Stomach smooth muscle (tissue), 2 donors: Measurements from ENCODE around the gene NTNG1.

Source experiments
- H3K27ac ChIP-seq: one replicate; pipeline ENCODE4 v1.7.0; 2013; ENCODE audit warnings: mild to moderate bottlenecking, low read length, inconsistent platforms
- H3K27me3 ChIP-seq, 2 donors: one replicate each; pipeline ENCODE4 v1.7.0; 2013; ENCODE audit warnings: low read length in 2 of 2; ENCODE audit not compliant: insufficient read depth in 2 of 2, control insufficient read depth in 1 of 2
- H3K36me3 ChIP-seq, 2 donors: one replicate each; pipeline ENCODE4 v1.7.0; 2013; ENCODE audit warnings: low read length in 2 of 2; ENCODE audit not compliant: control insufficient read depth in 2 of 2, insufficient read depth in 2 of 2
- H3K4me1 ChIP-seq: one replicate; pipeline ENCODE4 v1.7.0; 2013; ENCODE audit warnings: low read length; ENCODE audit not compliant: control insufficient read depth, insufficient read depth
- H3K4me3 ChIP-seq, 2 donors: one replicate each; pipeline ENCODE4 v1.7.0; 2013; ENCODE audit warnings: low read length in 2 of 2
- H3K9ac ChIP-seq, 2 donors: one replicate each; pipeline ENCODE4 v1.7.0; 2013; ENCODE audit warnings: low read length in 2 of 2, mild to moderate bottlenecking in 1 of 2
- H3K9me3 ChIP-seq, 2 donors: one replicate each; pipeline ENCODE4 v1.7.0; 2013; ENCODE audit warnings: low read length in 2 of 2; ENCODE audit not compliant: control insufficient read depth in 2 of 2
- donor health status: healthy.
- donor health status: Pancreatic carcinoma.

NTNG1 gene

DNA sequence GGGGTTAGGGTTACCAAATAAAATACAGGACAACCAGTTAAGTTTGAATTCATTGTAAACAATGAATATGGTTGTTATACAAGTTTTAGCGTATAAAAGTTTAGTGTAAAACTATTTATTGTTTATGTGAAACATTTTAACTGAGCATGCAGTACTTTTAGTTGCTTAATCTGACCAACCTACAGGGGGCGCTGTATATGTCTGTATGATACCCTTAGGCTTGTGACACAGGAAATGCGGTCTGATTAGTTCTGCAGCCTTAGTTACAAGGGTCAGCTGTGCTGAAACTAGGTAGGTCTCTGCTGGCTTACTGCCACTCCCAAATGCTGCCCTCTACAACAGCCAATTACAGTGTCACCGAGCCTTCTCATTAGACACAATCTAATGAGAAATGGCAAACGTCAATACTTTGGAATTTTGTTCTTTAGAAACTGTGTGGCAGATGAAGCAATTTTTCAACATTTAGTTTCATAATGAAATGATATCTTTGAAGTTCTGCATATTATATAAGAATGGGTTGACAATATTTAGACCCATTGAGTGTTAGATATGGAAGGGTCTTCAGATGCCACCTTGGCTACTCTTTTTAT, 56.2 kb downstream of the NTNG1 start:
- H3K9me3 ChIP-seq: peaks cover 0 to 4% of the 10 kb centered on the region in 2 donors
- H3K27me3 ChIP-seq: no peaks in the 10 kb centered on the region
- no peak overlapping the region for H3K4me3 ChIP-seq
- H3K27ac ChIP-seq: no peak overlapping the region
- no peaks in the 10 kb centered on the region for H3K36me3 ChIP-seq
- H3K9ac ChIP-seq: no peak overlapping the region
- no peaks in the 10 kb centered on the region for H3K4me1 ChIP-seq

DNA sequence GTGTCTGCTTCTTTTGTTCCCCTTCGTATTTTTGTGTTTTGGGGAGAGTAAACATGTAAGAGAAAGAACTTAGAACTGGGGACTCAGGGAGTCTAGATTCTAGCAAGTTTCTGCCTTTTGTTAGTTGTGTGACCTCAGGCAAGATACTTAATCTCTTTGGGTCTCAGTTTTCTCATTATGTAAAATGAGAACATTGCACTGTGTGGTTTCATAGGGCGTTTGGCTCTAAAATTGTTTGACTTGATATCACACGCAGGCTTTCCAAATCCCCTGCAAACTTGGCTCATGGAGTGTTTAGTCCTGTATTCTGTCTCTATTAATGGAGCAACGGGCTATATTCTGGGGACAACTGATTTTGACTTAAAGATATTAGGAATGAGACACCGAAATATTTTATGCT, 57.7 kb downstream of the NTNG1 start:
- H3K36me3 ChIP-seq: no peaks in the 10 kb centered on the region
- no peak overlapping the region for H3K4me3 ChIP-seq
- H3K27me3 ChIP-seq: no peaks in the 10 kb centered on the region
- no peak overlapping the region for H3K27ac ChIP-seq
- peaks cover 0 to 4% of the 10 kb centered on the region in 2 donors for H3K9me3 ChIP-seq
- H3K4me1 ChIP-seq: no peaks in the 10 kb centered on the region
- H3K9ac ChIP-seq: no peak overlapping the region

DNA sequence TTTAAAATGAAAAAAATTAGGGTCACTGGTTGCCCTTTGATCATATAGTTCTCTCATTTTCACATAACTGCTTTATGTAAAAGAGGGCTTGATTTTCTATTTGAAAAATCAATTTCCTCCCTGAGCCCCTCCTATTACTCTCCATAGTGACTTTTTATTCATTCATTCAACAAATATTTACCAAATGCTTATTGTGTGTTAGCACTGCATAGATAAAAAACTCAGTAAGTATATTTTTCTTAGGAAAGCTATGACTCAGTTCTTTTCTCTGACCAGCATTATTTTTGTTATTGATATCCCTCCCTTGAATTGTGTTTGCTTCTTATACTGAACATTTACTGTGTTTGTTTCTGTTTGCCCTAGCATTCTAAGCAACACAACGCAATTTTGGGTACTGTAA, 59.8 kb downstream of the NTNG1 start:
- H3K4me3 ChIP-seq: no peak overlapping the region
- H3K4me1 ChIP-seq: no peaks in the 10 kb centered on the region
- H3K9ac ChIP-seq: no peak overlapping the region
- H3K27ac ChIP-seq: no peak overlapping the region
- H3K9me3 ChIP-seq: peaks cover 0 to 4% of the 10 kb centered on the region in 2 donors
- no peaks in the 10 kb centered on the region for H3K36me3 ChIP-seq
- H3K27me3 ChIP-seq: no peaks in the 10 kb centered on the region

DNA sequence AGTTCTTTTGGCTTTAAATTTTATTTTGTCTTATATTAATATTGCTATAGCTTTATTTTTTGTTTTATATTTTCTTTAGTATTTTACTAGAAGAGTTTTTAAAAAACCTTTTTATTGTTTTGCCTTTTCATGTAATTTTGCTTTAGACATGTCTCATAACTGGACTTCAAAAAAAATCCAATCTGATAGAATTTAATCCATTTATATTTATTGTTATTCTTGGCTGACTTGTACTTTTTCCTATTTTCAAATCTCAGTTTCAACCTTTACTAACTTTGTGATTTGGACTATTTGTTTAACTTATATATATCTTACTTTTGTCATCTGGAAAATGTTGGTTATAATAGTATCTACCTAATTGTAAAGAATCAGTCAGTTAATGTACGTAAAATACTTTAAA, 61.2 kb downstream of the NTNG1 start:
- Histone ChIP-seq H3K9me3 (peaks cover 0 to 4% of the 10 kb centered on the region in 2 donors), H3K36me3 (no peaks in the 10 kb centered on the region), H3K4me1 (no peaks in the 10 kb centered on the region), H3K9ac (no peak overlapping the region), H3K4me3 (no peak overlapping the region), H3K27ac (no peak overlapping the region), H3K27me3 (no peaks in the 10 kb centered on the region)

DNA sequence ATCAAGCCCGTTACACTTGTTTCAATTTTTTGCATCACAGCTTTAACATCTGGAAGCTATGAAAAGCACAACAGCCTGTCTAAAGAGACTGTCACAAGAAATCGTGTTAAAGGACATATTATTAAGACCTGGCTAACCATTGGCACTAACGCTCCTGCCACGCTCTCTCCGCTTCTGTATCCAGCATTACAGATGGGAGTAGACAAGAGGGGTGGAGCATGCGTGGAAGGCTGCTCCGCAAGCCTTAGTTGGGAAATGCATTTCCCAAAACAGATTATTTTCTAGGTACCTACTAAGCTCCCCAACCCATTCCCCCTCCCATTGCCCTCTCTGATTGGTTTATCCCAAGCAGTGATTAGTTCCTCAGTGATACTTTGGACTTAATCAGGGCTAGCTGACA, 72.4 kb downstream of the NTNG1 start:
- no peak overlapping the region for H3K27ac ChIP-seq
- no peak overlapping the region for H3K9ac ChIP-seq
- no peaks in the 10 kb centered on the region for H3K27me3 ChIP-seq
- no peaks in the 10 kb centered on the region for H3K36me3 ChIP-seq
- no peak overlapping the region for H3K4me3 ChIP-seq
- H3K9me3 ChIP-seq: no peaks in the 10 kb centered on the region
- no peaks in the 10 kb centered on the region for H3K4me1 ChIP-seq

DNA sequence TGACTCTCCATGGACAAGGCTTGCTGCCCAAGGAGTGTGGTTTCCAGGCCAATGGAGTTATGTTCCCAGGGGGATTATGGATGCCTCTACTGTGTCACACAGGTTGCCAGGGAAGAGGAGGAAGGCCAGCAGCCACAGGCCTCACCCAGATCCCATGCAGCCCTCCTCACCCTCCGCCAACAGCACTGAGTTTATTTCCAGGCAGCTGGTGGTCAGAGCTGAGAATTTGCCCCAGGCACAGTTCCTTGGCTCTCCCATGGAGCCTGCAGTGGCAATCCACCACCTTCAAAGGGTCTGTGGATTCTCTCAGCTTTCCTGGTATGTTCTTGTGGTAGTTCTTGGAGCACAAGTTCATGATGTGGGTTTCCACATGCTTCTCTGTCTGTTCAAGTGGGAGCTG, 79.2 kb downstream of the NTNG1 start:
- H3K9me3 ChIP-seq: no peaks in the 10 kb centered on the region
- H3K4me1 ChIP-seq: no peaks in the 10 kb centered on the region
- no peaks in the 10 kb centered on the region for H3K36me3 ChIP-seq
- H3K4me3 ChIP-seq: no peak overlapping the region
- no peaks in the 10 kb centered on the region for H3K27me3 ChIP-seq
- H3K27ac ChIP-seq: no peak overlapping the region
- H3K9ac ChIP-seq: no peak overlapping the region

DNA sequence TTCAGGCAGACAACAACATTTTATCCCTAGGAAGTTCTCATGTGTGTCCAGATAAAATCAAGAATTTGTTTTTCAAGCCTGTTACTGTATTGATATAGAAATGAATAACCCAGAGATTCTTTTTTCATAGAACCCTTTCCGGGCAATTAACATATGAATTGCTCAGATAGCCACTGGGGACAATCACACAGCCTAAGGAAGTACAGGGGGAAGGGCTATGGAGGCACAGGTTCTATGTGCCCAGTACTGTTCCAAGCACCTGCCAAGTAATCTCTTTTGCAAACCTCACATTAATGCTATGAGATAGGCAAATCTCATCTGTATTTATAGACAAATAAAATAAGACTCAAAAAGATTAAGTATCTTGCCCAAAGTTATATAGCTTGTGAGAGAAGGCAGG, 84.9 kb downstream of the NTNG1 start:
- no peaks in the 10 kb centered on the region for H3K9me3 ChIP-seq
- no peaks in the 10 kb centered on the region for H3K36me3 ChIP-seq
- no peaks in the 10 kb centered on the region for H3K4me1 ChIP-seq
- H3K27me3 ChIP-seq: no peaks in the 10 kb centered on the region
- no peak overlapping the region for H3K4me3 ChIP-seq
- H3K9ac ChIP-seq: no peak overlapping the region
- no peak overlapping the region for H3K27ac ChIP-seq

DNA sequence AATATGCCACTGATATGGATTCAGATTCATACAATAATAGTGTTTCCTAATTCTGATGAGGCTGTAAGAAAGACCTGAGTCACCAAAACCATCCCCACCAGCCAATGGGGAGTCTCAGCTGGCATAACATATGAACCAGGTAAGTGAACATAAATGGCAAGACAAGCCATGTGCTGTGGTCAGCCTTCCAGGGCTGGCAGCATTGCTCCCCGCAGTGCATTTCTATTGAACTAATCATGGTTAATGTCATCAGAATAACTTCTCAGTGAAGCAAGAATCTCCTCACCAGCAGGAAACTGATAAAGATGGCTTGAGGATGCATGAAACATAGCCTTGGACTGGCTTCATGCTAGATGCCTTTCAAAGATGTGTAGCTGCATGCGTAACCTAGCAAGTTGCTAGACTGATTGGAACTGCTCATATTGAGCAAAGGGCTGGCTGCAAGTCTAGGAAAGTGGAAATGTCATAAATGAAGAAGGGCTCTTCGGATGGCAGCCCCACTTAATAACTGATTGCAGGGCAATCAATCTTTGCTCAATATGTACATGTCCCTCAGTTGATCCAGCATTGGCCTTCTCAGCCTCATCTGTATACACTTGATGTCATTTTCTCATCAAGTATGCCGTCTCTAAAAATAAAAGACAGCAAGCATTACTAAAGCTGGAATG, 88.0 kb downstream of the NTNG1 start:
- no peak overlapping the region for H3K9ac ChIP-seq
- no peak overlapping the region for H3K27ac ChIP-seq
- H3K4me3 ChIP-seq: no peak overlapping the region
- H3K27me3 ChIP-seq: no peaks in the 10 kb centered on the region
- H3K9me3 ChIP-seq: no peaks in the 10 kb centered on the region
- H3K36me3 ChIP-seq: no peaks in the 10 kb centered on the region
- H3K4me1 ChIP-seq: no peaks in the 10 kb centered on the region

DNA sequence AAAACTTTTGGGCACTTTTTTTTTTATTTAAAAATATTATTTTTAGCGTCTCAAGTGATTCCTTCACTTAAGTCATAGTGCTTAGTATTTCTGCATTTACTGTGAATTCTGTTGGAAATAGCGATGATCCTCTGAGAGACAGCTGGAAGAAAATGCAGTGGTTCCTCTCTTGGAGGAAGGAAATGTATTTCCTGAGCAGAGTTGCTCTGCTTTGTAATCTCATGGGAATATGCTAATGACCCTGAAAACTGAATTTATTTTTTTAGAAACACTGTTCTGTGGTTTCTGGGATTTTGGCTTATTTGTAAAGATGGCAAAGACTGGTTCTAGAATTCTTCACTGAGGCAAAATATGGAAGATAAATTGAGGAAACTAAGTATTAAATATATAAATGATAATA, 88.9 kb downstream of the NTNG1 start:
- no peak overlapping the region for H3K27ac ChIP-seq
- H3K9ac ChIP-seq: no peak overlapping the region
- no peaks in the 10 kb centered on the region for H3K4me1 ChIP-seq
- H3K9me3 ChIP-seq: no peaks in the 10 kb centered on the region
- no peaks in the 10 kb centered on the region for H3K36me3 ChIP-seq
- H3K27me3 ChIP-seq: no peaks in the 10 kb centered on the region
- H3K4me3 ChIP-seq: no peak overlapping the region

DNA sequence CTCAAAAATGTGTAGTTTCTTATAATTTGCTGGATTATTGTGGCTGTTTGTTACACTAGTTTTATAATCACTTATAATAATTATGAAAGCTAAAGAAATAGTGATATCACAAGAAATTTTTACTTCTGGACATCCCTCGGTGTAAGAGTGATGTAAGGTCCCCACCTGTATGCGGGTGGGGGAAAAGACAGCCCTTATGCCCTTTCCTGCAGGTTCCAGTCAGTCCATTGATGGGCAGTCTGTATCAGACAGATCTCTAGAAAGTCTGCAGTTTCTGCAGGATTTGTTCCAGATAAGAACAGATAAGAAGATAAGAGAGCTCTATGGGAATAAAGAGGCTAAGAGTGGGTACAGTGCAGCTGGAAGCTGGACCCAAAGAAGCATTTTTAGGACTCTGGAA, 89.3 kb downstream of the NTNG1 start:
- Histone ChIP-seq H3K36me3 (no peaks in the 10 kb centered on the region), H3K9ac (no peak overlapping the region), H3K27me3 (no peaks in the 10 kb centered on the region), H3K4me1 (no peaks in the 10 kb centered on the region), H3K9me3 (no peaks in the 10 kb centered on the region), H3K4me3 (no peak overlapping the region), H3K27ac (no peak overlapping the region)

DNA sequence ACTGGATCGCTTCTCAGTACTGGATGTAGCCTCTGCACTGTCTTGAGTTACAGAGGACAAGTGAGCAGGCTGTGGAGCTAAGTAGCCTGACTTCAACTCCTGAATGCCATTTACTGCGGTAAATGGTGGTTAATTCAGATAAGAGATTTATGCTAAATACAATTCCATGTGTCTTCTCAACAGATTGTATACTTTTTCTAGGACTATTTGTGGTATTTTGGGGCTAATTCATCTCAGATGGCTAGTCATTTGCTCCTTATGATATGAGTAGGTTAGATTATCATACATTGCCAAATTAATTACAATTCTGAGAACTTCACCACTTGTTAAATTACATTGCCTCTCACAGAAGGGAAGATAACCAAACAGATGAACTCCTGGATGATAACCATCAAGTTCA, 90.5 kb downstream of the NTNG1 start:
- no peaks in the 10 kb centered on the region for H3K4me1 ChIP-seq
- peaks cover 0 to 1% of the 10 kb centered on the region in 2 donors for H3K9me3 ChIP-seq
- no peak overlapping the region for H3K9ac ChIP-seq
- H3K27ac ChIP-seq: no peak overlapping the region
- H3K36me3 ChIP-seq: no peaks in the 10 kb centered on the region
- H3K27me3 ChIP-seq: no peaks in the 10 kb centered on the region
- no peak overlapping the region for H3K4me3 ChIP-seq
